AG04450 (cell line): ENCODE results near the gene ABCB11. TPM values are rescaled to one million over a fixed set of nuclear protein-coding genes. Genes with fewer than 3 reads are reported as not detected.

Source experiments
- CTCF ChIA-PET: fragments of 300-600, 350-600 bp; formaldehyde crosslinking; extraction: SDS; loops from one replicate; lab custom pipeline; 2022; ENCODE audit warnings: antibody characterized with exemption, inconsistent platforms; lab: Charles Lee
- POLR2A ChIA-PET: fragments of 350-600 bp; formaldehyde crosslinking; extraction: SDS; loops from one replicate; lab custom pipeline; 2021; ENCODE audit warnings: antibody characterized with exemption, inconsistent platforms; lab: Yijun Ruan, JAX
- DNase-seq: peaks from one replicate; pipeline ENCODE4 v3.0.0-alpha.2; 2011; ENCODE audit warnings: low read depth, low spot score
- H3K27ac ChIP-seq: one replicate; pipeline ENCODE4 v1.5.1; 2012; ENCODE audit warnings: low read depth, low read length, control low read depth
- H3K27me3 ChIP-seq: one replicate; pipeline ENCODE4 v1.6.0; 2012; ENCODE audit warnings: low read length; ENCODE audit not compliant: control insufficient read depth, insufficient read depth
- H3K4me3 ChIP-seq: 2 replicates; pipeline ENCODE4 v1.5.1; 2011; ENCODE audit warnings: mild to moderate bottlenecking, low read depth, low read length, control low read depth
- H3K9me3 ChIP-seq: 2 replicates; pipeline ENCODE4 v1.5.1; 2012; ENCODE audit warnings: low read length; ENCODE audit not compliant: control insufficient read depth, insufficient read depth
- CTCF ChIP-seq: IDR thresholded peaks from 2 replicates; pipeline ENCODE4 v1.5.1; 2011; ENCODE audit warnings: low read depth, low read length, control low read depth, inconsistent platforms
- polyA plus RNA-seq: library from polyadenylated mRNA; depleted of rRNA; stranded (reverse); fragments of >200 nt; gene quantifications from 2 replicates; pipeline ENCODE4 v1.2.3, GENCODE V29; 2011

The ABCB11 gene
- polyA plus RNA-seq, 1 experiment: not detected

DNA sequence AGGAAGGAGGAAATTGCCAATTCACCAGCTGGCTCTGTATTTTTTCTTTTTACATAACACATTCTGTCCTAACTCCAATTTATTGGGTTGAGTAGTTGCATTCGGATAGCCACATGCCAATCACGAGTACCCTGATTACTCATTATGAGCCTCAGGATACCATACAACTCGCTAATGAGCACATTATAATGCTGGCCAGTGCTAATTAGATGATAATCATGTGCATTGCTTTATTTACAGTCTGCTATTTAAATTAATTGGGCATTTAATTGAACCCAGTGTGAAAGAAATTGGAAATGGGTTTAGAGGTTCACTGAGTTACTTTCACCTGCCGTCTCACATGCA lies 114.8 kb downstream of the ABCB11 start:
- no peak overlapping the region for H3K4me3 ChIP-seq
- H3K9me3 ChIP-seq: no peaks in the 10 kb centered on the region
- no peak for TF ChIP-seq CTCF
- DNase-seq: no peak
- ChIA-PET CTCF (interaction anchor here (1.0 kb wide), 1 partner anchor 9 kb away, joined by 3 read pairs; no protein-coding TSS in a partner anchor), POLR2A (no interaction called here)
- H3K27ac ChIP-seq: no peak overlapping the region
- H3K27me3 ChIP-seq: peaks cover 12% of the 10 kb centered on the region

GRCh38 chr2:168915441-168916330 lies 115.4 kb downstream of the ABCB11 start:
- H3K27me3 ChIP-seq: peaks cover 12% of the 10 kb centered on the region
- DNase-seq: no peak
- POLR2A ChIA-PET: no interaction called here
- no peak overlapping the region for H3K4me3 ChIP-seq
- CTCF ChIA-PET: interaction anchor here (1.0 to 1.7 kb wide), 2 partner anchors 10 to 142 kb away, joined by 3 to 10 read pairs; no protein-coding TSS in a partner anchor
- H3K27ac ChIP-seq: no peak overlapping the region
- H3K9me3 ChIP-seq: no peaks in the 10 kb centered on the region
- no peak for TF ChIP-seq CTCF

DNA sequence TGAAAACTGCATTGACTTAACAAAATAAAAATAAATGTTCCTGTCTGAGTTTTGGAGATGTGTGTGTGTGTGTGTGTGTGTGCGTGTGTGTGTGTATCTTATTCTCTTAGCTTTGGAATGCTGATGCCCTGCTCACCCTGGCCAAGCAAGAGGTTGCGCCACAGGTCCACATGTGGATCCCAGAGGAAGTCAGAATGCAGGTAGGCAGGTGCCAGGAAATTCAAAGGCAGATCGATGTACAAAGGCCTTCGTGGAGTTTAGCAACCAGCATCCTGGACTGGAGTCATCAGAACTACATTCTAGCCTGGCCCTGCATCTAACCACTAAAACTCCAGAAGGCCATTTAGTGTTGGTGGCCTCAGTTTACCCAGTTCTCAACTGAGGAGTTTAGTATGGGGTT lies 117.6 kb downstream of the ABCB11 start:
- POLR2A ChIA-PET: no interaction called here

GRCh38 chr2:168912901-168913369 lies 118.2 kb downstream of the ABCB11 start:
- CTCF ChIA-PET: interaction anchor here (0.6 to 0.9 kb wide), 2 partner anchors 36 to 245 kb away, joined by 3 read pairs; no protein-coding TSS in a partner anchor

More for the DNA sequence above, 117.6 kb downstream of the ABCB11 start:
- DNase-seq: no peak
- Histone ChIP-seq H3K27ac (no peak overlapping the region), H3K4me3 (no peak overlapping the region), H3K27me3 (peaks cover 12% of the 10 kb centered on the region), H3K9me3 (no peaks in the 10 kb centered on the region)
- TF ChIP-seq CTCF: no peak
- CTCF ChIA-PET: interaction anchor here (0.6 to 0.9 kb wide), 2 partner anchors 35 to 245 kb away, joined by 3 read pairs; no protein-coding TSS in a partner anchor

More at GRCh38 chr2:168912901-168913369, 118.2 kb downstream of the ABCB11 start:
- H3K9me3 ChIP-seq: no peaks in the 10 kb centered on the region
- no peak for TF ChIP-seq CTCF
- peak overlapping the region; percentile 40 for H3K4me3 ChIP-seq
- POLR2A ChIA-PET: no interaction called here
- no peak for DNase-seq
- H3K27me3 ChIP-seq: peaks cover 12% of the 10 kb centered on the region
- H3K27ac ChIP-seq: no peak overlapping the region
